ENCODE measurements around the gene C1GALT1C1L.

GRCh38 chr2:43710866-43711265, 34.6 kb upstream of the C1GALT1C1L start:
- TF ChIP-seq POLR2A (IDR thresholded peaks at IDR 0.05): no peak
- TF ChIP-seq, protein P1, sequence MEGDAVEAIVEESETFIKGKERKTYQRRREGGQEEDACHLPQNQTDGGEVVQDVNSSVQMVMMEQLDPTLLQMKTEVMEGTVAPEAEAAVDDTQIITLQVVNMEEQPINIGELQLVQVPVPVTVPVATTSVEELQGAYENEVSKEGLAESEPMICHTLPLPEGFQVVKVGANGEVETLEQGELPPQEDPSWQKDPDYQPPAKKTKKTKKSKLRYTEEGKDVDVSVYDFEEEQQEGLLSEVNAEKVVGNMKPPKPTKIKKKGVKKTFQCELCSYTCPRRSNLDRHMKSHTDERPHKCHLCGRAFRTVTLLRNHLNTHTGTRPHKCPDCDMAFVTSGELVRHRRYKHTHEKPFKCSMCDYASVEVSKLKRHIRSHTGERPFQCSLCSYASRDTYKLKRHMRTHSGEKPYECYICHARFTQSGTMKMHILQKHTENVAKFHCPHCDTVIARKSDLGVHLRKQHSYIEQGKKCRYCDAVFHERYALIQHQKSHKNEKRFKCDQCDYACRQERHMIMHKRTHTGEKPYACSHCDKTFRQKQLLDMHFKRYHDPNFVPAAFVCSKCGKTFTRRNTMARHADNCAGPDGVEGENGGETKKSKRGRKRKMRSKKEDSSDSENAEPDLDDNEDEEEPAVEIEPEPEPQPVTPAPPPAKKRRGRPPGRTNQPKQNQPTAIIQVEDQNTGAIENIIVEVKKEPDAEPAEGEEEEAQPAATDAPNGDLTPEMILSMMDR (IDR thresholded peaks at IDR 0.05): no peak
